ENCODE data around the gene SLC30A1. TPM values are rescaled to one million over a fixed set of nuclear protein-coding genes. Genes with fewer than 3 reads are reported as not detected.
A peak's percentile ranks its signal among the peaks of the same experiment; 100 is the strongest.

Gene SLC30A1
- total and polyA plus RNA-seq, 2 donors from 2014 or later = 8.2 to 37.7 TPM

DNA sequence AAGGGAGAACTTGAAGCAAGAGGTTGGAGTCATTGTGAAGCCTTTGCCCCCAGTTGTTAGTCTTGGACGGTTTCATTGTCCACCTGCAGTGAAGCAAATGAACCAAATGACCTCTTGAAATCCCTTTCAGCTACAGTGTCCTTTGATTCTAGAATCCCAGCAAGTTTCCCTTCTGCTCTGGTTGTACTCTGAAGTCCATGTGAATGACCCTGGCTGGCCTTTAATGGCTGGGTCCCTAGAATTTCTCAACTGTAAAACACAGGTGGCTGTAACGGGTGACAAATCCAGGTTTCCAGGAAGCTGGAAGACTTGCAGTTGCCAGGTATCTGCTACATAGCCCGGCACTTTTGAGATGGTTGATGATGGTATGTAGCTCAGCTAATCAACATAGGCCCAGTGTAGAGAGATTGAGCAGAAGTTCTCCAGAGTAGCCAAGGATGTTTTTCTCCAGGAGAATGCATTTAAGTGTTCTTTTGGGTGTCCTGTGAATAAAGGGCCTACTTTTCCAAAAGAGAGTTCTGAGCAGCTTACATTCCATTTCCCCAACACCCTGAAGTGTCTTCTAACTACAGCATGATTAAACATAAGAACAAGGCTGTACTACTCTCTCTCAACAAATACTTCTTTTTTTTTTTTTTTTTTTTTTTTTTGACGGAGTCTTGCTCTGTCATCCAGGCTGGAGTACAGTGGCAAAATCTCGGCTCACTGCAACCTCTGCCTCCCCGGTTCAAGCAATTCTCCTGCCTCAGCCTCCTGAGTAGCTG is 17.6 kb upstream of the SLC30A1 start:
- H3K9me3 ChIP-seq (ENCODE audit: control insufficient read depth in 2 of 3, insufficient read depth in 1 of 3, low read length in 3 of 3) = no peaks in the 10 kb centered on the region
- no peaks in the 10 kb centered on the region for H3K36me3 ChIP-seq (ENCODE audit: control insufficient read depth in 2 of 3, insufficient read depth in 3 of 3, low read length in 3 of 3)
- FAIRE-seq (no peak), DNase-seq (no peak)
- intact Hi-C loops (cut with DNase I) = no loop called here
- H3K9ac ChIP-seq (ENCODE audit: low read length in 3 of 3) = no peak overlapping the region
- H3K4me3 ChIP-seq (ENCODE audit: low read length in 3 of 3) = no peak overlapping the region
- no peak overlapping the region for H3K27ac ChIP-seq (ENCODE audit: low read depth in 2 of 2, low read length in 2 of 2)
- TF ChIP-seq, protein P1, sequence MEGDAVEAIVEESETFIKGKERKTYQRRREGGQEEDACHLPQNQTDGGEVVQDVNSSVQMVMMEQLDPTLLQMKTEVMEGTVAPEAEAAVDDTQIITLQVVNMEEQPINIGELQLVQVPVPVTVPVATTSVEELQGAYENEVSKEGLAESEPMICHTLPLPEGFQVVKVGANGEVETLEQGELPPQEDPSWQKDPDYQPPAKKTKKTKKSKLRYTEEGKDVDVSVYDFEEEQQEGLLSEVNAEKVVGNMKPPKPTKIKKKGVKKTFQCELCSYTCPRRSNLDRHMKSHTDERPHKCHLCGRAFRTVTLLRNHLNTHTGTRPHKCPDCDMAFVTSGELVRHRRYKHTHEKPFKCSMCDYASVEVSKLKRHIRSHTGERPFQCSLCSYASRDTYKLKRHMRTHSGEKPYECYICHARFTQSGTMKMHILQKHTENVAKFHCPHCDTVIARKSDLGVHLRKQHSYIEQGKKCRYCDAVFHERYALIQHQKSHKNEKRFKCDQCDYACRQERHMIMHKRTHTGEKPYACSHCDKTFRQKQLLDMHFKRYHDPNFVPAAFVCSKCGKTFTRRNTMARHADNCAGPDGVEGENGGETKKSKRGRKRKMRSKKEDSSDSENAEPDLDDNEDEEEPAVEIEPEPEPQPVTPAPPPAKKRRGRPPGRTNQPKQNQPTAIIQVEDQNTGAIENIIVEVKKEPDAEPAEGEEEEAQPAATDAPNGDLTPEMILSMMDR (IDR thresholded peaks at IDR 0.05; ENCODE audit: borderline replicate concordance, extremely low read depth, insufficient read depth) = no peak
- no peaks in the 10 kb centered on the region for H3K27me3 ChIP-seq (ENCODE audit: control insufficient read depth, insufficient read depth, low read length)
- H3K4me1 ChIP-seq (ENCODE audit: control insufficient read depth in 2 of 3, insufficient read depth in 2 of 3, low read depth in 1 of 3, low read length in 3 of 3) = no peaks in the 10 kb centered on the region

DNA sequence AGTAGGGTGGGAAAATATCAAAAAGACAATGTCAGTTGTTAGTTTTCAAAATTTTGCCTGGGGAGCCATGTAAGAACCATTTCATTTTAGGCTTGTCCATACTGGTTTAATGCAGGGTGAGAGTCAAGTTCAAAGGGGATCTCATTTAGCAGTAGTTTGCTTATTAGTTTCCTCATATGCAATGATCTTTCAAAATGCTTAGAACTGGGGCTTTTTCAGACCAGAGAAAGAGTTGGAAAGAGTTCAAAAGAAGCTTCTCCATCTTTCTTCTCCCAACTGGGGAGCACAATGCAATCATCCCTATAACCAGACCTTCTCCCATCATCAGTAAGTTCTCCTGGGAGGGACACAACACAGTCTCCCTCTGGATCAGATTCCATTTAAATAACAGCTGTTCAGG is 16.5 kb upstream of the SLC30A1 start:
- intact Hi-C loops (cut with DNase I) = no loop called here
- H3K4me3 ChIP-seq (ENCODE audit: low read length in 3 of 3) = no peak overlapping the region
- DNase-seq (no peak), FAIRE-seq (no peak)
- H3K9me3 ChIP-seq (ENCODE audit: control insufficient read depth in 2 of 3, insufficient read depth in 1 of 3, low read length in 3 of 3) = no peaks in the 10 kb centered on the region
- H3K27ac ChIP-seq (ENCODE audit: low read depth in 2 of 2, low read length in 2 of 2) = no peak overlapping the region
- no peaks in the 10 kb centered on the region for H3K27me3 ChIP-seq (ENCODE audit: control insufficient read depth, insufficient read depth, low read length)
- no peaks in the 10 kb centered on the region for H3K36me3 ChIP-seq (ENCODE audit: control insufficient read depth in 2 of 3, insufficient read depth in 3 of 3, low read length in 3 of 3)
- TF ChIP-seq, protein P1 (IDR thresholded peaks at IDR 0.05; ENCODE audit: borderline replicate concordance, extremely low read depth, insufficient read depth) = no peak
- no peaks in the 10 kb centered on the region for H3K4me1 ChIP-seq (ENCODE audit: control insufficient read depth in 2 of 3, insufficient read depth in 2 of 3, low read depth in 1 of 3, low read length in 3 of 3)
- H3K9ac ChIP-seq (ENCODE audit: low read length in 3 of 3) = no peak overlapping the region

DNA sequence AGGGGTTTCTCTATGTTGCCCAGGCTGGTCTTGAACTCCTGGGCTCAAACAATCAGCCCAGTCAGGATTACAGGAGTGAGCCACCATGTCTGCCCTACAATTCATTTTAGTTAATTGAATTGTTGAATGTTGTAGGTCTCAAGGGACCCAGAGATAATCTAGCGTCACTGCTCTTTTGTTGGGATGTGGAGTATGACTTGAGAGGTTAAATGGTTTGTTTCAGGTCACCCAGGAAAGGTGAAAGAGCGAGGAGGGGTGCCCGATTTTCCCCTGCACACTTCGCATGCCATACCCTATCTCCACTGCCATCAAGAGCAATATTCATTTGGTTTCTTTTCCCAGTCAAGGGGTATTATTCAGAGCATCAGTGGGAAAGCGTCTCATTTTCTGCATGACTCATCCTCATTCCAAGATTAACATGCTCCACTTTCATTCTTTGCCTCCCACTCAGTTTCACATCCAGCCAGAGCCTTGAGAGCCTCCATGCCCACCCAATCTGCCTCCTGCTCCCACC is 13.1 kb upstream of the SLC30A1 start:
- Histone ChIP-seq H3K4me1 (ENCODE audit: control insufficient read depth in 2 of 3, insufficient read depth in 2 of 3, low read depth in 1 of 3, low read length in 3 of 3) (no peaks in the 10 kb centered on the region), H3K9ac (ENCODE audit: low read length in 3 of 3) (no peak overlapping the region), H3K4me3 (ENCODE audit: low read length in 3 of 3) (no peak overlapping the region), H3K9me3 (ENCODE audit: control insufficient read depth in 2 of 3, insufficient read depth in 1 of 3, low read length in 3 of 3) (no peaks in the 10 kb centered on the region), H3K27ac (ENCODE audit: low read depth in 2 of 2, low read length in 2 of 2) (no peak overlapping the region), H3K36me3 (ENCODE audit: control insufficient read depth in 2 of 3, insufficient read depth in 3 of 3, low read length in 3 of 3) (no peaks in the 10 kb centered on the region), H3K27me3 (ENCODE audit: control insufficient read depth, insufficient read depth, low read length) (no peaks in the 10 kb centered on the region)
- FAIRE-seq = no peak
- intact Hi-C loops (cut with DNase I) = no loop called here
- DNase-seq = peak in 1 of 5 donors; percentile 47
- TF ChIP-seq, protein P1 (IDR thresholded peaks at IDR 0.05; ENCODE audit: borderline replicate concordance, extremely low read depth, insufficient read depth) = no peak

Measured in kidney (tissue), 14 donors.